Measurements from ENCODE around the gene CYP46A1. TPM values are rescaled to one million over a fixed set of nuclear protein-coding genes. Genes with fewer than 3 reads are reported as not detected.

Gene CYP46A1
- total RNA-seq, 1 experiment from 2014 or later = 0.30 TPM

- Mint-ChIP-seq H3K36me3 (ENCODE audit: insufficient read depth, unreplicated experiment) (no peaks in the 10 kb centered on the region), H3K4me3 (ENCODE audit: unreplicated experiment) (no peak overlapping the region), H3K27me3 (ENCODE audit: insufficient read depth, unreplicated experiment) (no peaks in the 10 kb centered on the region), H3K9me3 (ENCODE audit: unreplicated experiment) (no peaks in the 10 kb centered on the region), H3K27ac (ENCODE audit: low read depth, unreplicated experiment) (no peak overlapping the region), H3K4me1 (ENCODE audit: insufficient read depth, unreplicated experiment) (no peaks in the 10 kb centered on the region)
- ChIA-PET POLR2A (no interaction called here), CTCF (interaction anchor here (0.6 to 1.2 kb wide), 7 partner anchors 9 to 306 kb away, joined by 3 to 5 read pairs (median 3); no protein-coding TSS in a partner anchor)
- intact Hi-C loops (cut with micrococcal nuclease) = no loop called here
- no peak for DNase-seq (ENCODE audit: unreplicated experiment)
- TF ChIP-seq CTCF (IDR thresholded peaks at IDR 0.05; ENCODE audit: unreplicated experiment) = no peak
- BruUV-seq (replicated peaks) = no TSS peak
Observed at GRCh38 chr14:99732436-99733210, 48.5 kb downstream of the CYP46A1 start.

GRCh38 chr14:99733211-99733539 is 49.1 kb downstream of the CYP46A1 start:
- Mint-ChIP-seq H3K4me3 (ENCODE audit: unreplicated experiment) (no peak overlapping the region), H3K27ac (ENCODE audit: low read depth, unreplicated experiment) (no peak overlapping the region), H3K36me3 (ENCODE audit: insufficient read depth, unreplicated experiment) (no peaks in the 10 kb centered on the region), H3K4me1 (ENCODE audit: insufficient read depth, unreplicated experiment) (no peaks in the 10 kb centered on the region), H3K27me3 (ENCODE audit: insufficient read depth, unreplicated experiment) (no peaks in the 10 kb centered on the region), H3K9me3 (ENCODE audit: unreplicated experiment) (no peaks in the 10 kb centered on the region)
- no peak for DNase-seq (ENCODE audit: unreplicated experiment)
- BruUV-seq (replicated peaks) = no TSS peak
- ChIA-PET CTCF (interaction anchor here (0.6 to 1.2 kb wide), 3 partner anchors 22 to 167 kb away, joined by 3 read pairs; no protein-coding TSS in a partner anchor), POLR2A (no interaction called here)
- TF ChIP-seq CTCF (IDR thresholded peaks at IDR 0.05; ENCODE audit: unreplicated experiment) = no peak
- intact Hi-C loops (cut with micrococcal nuclease) = no loop called here

DNA sequence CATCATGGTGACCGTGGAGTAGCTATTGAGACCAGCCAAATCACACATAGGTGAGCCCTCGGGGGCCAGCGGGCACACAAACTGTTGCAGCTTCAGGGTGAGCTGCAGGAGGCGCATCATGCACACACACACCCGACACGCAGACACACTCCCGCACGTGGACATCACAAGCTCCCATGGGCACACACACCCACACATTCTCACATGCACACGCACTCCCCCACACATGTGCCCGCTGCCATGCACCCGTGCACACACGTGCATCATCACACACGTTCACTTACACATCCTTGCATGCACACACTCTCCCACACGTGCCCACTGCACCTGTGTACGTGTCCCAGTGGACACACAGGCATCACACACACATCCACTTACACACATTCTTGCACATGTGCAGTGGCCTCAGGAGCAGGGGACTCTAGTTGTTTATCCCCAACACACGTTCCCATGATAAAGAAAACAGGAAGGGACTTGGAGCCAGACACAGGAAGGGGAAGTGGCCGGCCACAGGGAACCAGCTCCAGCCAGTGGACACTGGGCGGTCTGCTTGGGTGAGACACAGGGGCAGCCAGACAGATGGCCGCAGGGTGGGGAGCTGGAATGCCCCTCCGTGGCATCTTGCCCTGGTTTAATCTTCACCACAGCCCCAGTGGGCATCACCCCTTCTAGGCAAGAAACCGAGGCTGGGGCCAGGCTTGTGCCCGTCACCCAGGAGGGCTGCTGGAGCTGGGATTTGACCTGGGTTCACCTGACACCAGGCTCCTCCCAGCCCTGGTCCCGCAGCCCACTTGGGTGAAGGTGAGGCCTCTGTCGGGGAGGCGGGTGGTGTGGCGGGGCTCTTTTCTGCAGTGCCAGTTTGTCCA is 49.7 kb downstream of the CYP46A1 start:
- no peak for TF ChIP-seq CTCF (IDR thresholded peaks at IDR 0.05; ENCODE audit: unreplicated experiment)
- no peak overlapping the region for H3K27ac Mint-ChIP-seq (ENCODE audit: low read depth, unreplicated experiment)
- intact Hi-C loops (cut with micrococcal nuclease) = no loop called here
- POLR2A ChIA-PET = interaction anchor here (0.6 kb wide), 1 partner anchor 59 kb away, joined by 4 read pairs; the partner anchor contains the start of gene EML1
- no peak overlapping the region for H3K4me3 Mint-ChIP-seq (ENCODE audit: unreplicated experiment)
- no peaks in the 10 kb centered on the region for H3K9me3 Mint-ChIP-seq (ENCODE audit: unreplicated experiment)
- no peaks in the 10 kb centered on the region for H3K4me1 Mint-ChIP-seq (ENCODE audit: insufficient read depth, unreplicated experiment)
- BruUV-seq (replicated peaks) = no TSS peak
- no peak for DNase-seq (ENCODE audit: unreplicated experiment)
- no peaks in the 10 kb centered on the region for H3K36me3 Mint-ChIP-seq (ENCODE audit: insufficient read depth, unreplicated experiment)
- CTCF ChIA-PET = interaction anchor here (0.9 to 1.2 kb wide), 2 partner anchors 152 to 166 kb away, joined by 3 read pairs; no protein-coding TSS in a partner anchor
- no peaks in the 10 kb centered on the region for H3K27me3 Mint-ChIP-seq (ENCODE audit: insufficient read depth, unreplicated experiment)

GRCh38 chr14:99734406-99735051 is 50.4 kb downstream of the CYP46A1 start:
- BruUV-seq (replicated peaks) = no TSS peak
- no peak overlapping the region for H3K4me3 Mint-ChIP-seq (ENCODE audit: unreplicated experiment)
- H3K4me1 Mint-ChIP-seq (ENCODE audit: insufficient read depth, unreplicated experiment) = no peaks in the 10 kb centered on the region
- H3K9me3 Mint-ChIP-seq (ENCODE audit: unreplicated experiment) = no peaks in the 10 kb centered on the region
- ChIA-PET POLR2A (interaction anchor here (0.6 kb wide), 1 partner anchor 59 kb away, joined by 4 read pairs; the partner anchor contains the start of gene EML1), CTCF (no interaction called here)
- H3K27ac Mint-ChIP-seq (ENCODE audit: low read depth, unreplicated experiment) = no peak overlapping the region
- no peak for TF ChIP-seq CTCF (IDR thresholded peaks at IDR 0.05; ENCODE audit: unreplicated experiment)
- no peaks in the 10 kb centered on the region for H3K36me3 Mint-ChIP-seq (ENCODE audit: insufficient read depth, unreplicated experiment)
- no peaks in the 10 kb centered on the region for H3K27me3 Mint-ChIP-seq (ENCODE audit: insufficient read depth, unreplicated experiment)
- intact Hi-C loops (cut with micrococcal nuclease) = no loop called here
- no peak for DNase-seq (ENCODE audit: unreplicated experiment)

Measured in MCF 10A (cell line).